ENCODE measurements around the gene ATL1. TPM values are rescaled to one million over a fixed set of nuclear protein-coding genes. Genes with fewer than 3 reads are reported as not detected.

ATL1 gene
- total RNA-seq, 1 experiment from 2014 or later, result 1.5 TPM

DNA sequence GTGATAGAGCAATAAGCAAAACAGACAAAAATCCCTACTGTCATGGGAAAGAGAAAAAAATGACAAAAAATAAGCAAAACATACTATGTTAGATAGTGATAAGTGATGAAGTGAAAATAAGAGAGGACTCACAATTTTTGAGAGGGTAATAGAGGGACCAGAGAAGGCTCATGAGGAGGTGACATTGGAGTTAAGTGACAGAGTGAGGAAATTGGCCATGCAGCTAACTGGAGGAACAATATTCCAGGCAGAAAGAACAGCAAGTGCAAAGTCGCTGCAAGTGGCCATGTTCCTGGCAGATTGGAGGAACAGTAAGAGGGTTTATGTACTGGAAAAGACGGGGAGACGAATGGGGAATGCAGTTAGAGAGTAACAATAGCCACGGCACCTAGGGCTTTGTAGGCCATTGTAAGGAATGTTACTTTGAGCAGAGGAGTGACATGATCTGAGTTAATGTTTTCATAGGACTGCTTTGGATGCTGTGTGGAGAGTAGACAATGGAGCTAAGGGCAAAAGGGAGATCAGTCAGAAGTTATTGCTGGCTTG lies 109.6 kb downstream of the ATL1 start:
- intact Hi-C loops (cut with micrococcal nuclease; ENCODE audit: unreplicated experiment) (no loop called here), in situ Hi-C loops (cut with HindIII; ENCODE audit: low pct_unique_long_range_greater_than_20kb, low sequenced_read_pairs) (no loop called here)
- ATAC-seq (no peak), DNase-seq (ENCODE audit: low read depth, low spot score) (no peak)
- Histone ChIP-seq H3K4me3 (ENCODE audit: low read depth in 2 of 2, low read length in 2 of 2) (no peak overlapping the region), H3K4me1 (ENCODE audit: control insufficient read depth, insufficient read depth, low read length) (peaks cover 13% of the 10 kb centered on the region; the same call in 1 of the 2 replicates), H3K27me3 (ENCODE audit: control insufficient read depth, insufficient read depth, low read length) (no peaks in the 10 kb centered on the region), H3K36me3 (ENCODE audit: control insufficient read depth, insufficient read depth, low read length) (peaks cover 4% of the 10 kb centered on the region), H3K27ac (ENCODE audit: low read length) (no peak overlapping the region), H3K9me3 (ENCODE audit: control insufficient read depth, insufficient read depth, low read depth, low read length) (no peaks in the 10 kb centered on the region)
- ChIA-PET POLR2A (no interaction called here), CTCF (no interaction called here)
- TF ChIP-seq, protein P1, sequence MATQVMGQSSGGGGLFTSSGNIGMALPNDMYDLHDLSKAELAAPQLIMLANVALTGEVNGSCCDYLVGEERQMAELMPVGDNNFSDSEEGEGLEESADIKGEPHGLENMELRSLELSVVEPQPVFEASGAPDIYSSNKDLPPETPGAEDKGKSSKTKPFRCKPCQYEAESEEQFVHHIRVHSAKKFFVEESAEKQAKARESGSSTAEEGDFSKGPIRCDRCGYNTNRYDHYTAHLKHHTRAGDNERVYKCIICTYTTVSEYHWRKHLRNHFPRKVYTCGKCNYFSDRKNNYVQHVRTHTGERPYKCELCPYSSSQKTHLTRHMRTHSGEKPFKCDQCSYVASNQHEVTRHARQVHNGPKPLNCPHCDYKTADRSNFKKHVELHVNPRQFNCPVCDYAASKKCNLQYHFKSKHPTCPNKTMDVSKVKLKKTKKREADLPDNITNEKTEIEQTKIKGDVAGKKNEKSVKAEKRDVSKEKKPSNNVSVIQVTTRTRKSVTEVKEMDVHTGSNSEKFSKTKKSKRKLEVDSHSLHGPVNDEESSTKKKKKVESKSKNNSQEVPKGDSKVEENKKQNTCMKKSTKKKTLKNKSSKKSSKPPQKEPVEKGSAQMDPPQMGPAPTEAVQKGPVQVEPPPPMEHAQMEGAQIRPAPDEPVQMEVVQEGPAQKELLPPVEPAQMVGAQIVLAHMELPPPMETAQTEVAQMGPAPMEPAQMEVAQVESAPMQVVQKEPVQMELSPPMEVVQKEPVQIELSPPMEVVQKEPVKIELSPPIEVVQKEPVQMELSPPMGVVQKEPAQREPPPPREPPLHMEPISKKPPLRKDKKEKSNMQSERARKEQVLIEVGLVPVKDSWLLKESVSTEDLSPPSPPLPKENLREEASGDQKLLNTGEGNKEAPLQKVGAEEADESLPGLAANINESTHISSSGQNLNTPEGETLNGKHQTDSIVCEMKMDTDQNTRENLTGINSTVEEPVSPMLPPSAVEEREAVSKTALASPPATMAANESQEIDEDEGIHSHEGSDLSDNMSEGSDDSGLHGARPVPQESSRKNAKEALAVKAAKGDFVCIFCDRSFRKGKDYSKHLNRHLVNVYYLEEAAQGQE (IDR thresholded peaks at IDR 0.05; ENCODE audit: insufficient read depth in 1 of 2, low read depth in 2 of 2, low read length in 1 of 2), result no peak
- TF ChIP-seq SIN3A (IDR thresholded peaks at IDR 0.05; ENCODE audit: borderline replicate concordance, insufficient read depth, low read depth, low read length) (no peak), TCF7L2 (IDR thresholded peaks at IDR 0.05; ENCODE audit: low read depth, low read length) (no peak), POLR2AphosphoS5 (IDR thresholded peaks at IDR 0.05; ENCODE audit: low read depth, low read length) (no peak)
- TF ChIP-seq, protein P2, sequence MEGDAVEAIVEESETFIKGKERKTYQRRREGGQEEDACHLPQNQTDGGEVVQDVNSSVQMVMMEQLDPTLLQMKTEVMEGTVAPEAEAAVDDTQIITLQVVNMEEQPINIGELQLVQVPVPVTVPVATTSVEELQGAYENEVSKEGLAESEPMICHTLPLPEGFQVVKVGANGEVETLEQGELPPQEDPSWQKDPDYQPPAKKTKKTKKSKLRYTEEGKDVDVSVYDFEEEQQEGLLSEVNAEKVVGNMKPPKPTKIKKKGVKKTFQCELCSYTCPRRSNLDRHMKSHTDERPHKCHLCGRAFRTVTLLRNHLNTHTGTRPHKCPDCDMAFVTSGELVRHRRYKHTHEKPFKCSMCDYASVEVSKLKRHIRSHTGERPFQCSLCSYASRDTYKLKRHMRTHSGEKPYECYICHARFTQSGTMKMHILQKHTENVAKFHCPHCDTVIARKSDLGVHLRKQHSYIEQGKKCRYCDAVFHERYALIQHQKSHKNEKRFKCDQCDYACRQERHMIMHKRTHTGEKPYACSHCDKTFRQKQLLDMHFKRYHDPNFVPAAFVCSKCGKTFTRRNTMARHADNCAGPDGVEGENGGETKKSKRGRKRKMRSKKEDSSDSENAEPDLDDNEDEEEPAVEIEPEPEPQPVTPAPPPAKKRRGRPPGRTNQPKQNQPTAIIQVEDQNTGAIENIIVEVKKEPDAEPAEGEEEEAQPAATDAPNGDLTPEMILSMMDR (IDR thresholded peaks at IDR 0.05), result no peak
- no TSS peak for BruUV-seq (replicated peaks)

DNA sequence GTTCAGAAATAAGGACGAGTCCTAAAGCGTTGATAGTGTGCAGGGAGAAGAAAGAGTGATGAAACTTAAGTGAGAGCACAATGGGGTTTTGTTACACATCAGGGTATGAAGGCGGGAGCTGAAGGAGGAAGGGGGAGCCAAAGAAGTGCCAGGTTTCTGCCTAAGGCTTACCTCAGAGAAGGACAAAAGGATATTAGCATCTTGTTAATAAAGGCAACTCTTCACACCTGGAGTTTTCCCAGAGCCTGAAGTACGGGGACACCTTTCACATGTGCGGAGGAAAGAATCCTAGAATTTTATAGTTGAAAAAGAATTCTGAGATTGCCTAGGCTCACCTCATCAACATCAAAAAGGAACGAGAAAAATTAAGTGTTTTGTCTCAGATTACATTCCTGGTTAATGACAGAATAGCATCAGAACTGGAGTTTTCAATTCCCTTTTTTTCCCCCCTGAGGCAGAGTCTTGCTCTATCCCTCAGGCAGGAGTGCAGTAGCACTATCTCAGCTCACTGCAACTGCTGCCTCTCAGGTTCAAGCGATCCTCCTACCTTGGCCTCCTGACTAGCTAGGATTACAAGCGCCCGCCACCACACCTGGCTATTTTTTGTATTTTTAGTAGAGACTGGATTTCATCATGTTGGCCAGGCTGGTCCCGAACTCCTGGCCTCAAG lies 110.4 kb downstream of the ATL1 start:
- Histone ChIP-seq H3K4me1 (ENCODE audit: control insufficient read depth, insufficient read depth, low read length) (peaks cover 13% of the 10 kb centered on the region; the same call in 1 of the 2 replicates), H3K4me3 (ENCODE audit: low read depth in 2 of 2, low read length in 2 of 2) (no peak overlapping the region), H3K27ac (ENCODE audit: low read length) (no peak overlapping the region), H3K27me3 (ENCODE audit: control insufficient read depth, insufficient read depth, low read length) (no peaks in the 10 kb centered on the region), H3K36me3 (ENCODE audit: control insufficient read depth, insufficient read depth, low read length) (peaks cover 4% of the 10 kb centered on the region; the same call in 1 of the 2 replicates), H3K9me3 (ENCODE audit: control insufficient read depth, insufficient read depth, low read depth, low read length) (no peaks in the 10 kb centered on the region)
- in situ Hi-C loops (cut with HindIII; ENCODE audit: low pct_unique_long_range_greater_than_20kb, low sequenced_read_pairs), result no loop called here
- TF ChIP-seq, protein P2 (IDR thresholded peaks at IDR 0.05), result no peak
- TF ChIP-seq SIN3A (IDR thresholded peaks at IDR 0.05; ENCODE audit: borderline replicate concordance, insufficient read depth, low read depth, low read length) (no peak), TCF7L2 (IDR thresholded peaks at IDR 0.05; ENCODE audit: low read depth, low read length) (no peak), POLR2AphosphoS5 (IDR thresholded peaks at IDR 0.05; ENCODE audit: low read depth, low read length) (no peak)
- TF ChIP-seq, protein P1 (IDR thresholded peaks at IDR 0.05; ENCODE audit: insufficient read depth in 1 of 2, low read depth in 2 of 2, low read length in 1 of 2), result no peak
- DNase-seq (ENCODE audit: low read depth, low spot score) (no peak), ATAC-seq (no peak)
- BruUV-seq (replicated peaks), result no TSS peak
- ChIA-PET CTCF (no interaction called here), POLR2A (no interaction called here)
- intact Hi-C loops (cut with micrococcal nuclease; ENCODE audit: unreplicated experiment), result no loop called here

All from Panc1 (cell line).